Stimulated activated CD4-positive, alpha-beta T cell treated with anti-CD3 and anti-CD28 coated beads, Interleukin-1b, Interleukin-23, amount 100 ng/mL, for 1 hour (primary cell): ENCODE results near the gene ZFPM1.
"Not testable (repeated sequence)": the region's sequence is repeated elsewhere in the genome, so short reads cannot be mapped to it uniquely, and the experiment has no call there.

Experiments
- DNase-seq, 2 donors: peaks; one replicate each; pipeline ENCODE4 v3.0.0-alpha.2; 2020; ENCODE audit warnings: low read depth in 2 of 2

The ZFPM1 gene

DNA sequence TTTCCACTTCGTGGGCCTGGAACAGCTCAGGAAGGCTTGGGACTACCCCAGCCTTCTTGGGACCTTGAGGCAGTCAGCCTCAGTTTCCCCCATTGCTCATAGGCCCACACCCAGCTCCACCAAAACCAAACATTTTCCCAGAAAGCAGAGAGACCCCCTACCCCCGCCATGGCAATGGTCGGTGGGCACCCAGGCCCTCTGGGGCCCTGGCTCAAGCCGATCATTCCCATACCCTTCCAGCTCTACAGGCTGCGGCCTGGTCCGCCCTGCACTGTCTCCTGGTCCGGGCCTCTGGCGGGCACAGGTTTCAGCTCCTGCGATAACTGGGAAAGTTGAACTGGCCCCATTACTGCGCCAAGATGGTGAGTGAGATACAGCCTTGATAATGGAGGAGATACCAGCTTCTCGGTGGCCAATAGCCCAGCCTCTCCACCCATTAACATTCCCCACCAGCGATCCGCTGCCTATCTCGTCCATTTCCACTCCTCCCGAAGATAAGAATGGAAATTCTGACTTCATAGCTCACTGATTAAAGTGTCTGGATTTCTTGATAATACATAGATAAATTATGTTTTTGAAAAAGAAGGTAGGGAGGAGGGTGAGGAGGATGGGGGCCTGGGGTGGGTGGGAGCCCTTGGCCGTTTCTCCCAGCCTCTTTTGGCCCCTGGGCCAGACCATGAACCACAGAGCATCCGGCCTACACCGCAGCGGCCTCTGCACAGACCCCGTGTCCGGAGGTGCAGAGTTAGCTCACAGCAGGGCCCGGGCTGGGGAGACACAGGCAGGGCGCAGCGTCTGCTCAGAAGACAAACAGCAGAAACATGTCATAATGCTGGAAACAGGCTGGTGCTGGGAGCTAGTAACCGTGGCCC is 11.6 kb downstream of the ZFPM1 start:
- no peak for DNase-seq

DNA sequence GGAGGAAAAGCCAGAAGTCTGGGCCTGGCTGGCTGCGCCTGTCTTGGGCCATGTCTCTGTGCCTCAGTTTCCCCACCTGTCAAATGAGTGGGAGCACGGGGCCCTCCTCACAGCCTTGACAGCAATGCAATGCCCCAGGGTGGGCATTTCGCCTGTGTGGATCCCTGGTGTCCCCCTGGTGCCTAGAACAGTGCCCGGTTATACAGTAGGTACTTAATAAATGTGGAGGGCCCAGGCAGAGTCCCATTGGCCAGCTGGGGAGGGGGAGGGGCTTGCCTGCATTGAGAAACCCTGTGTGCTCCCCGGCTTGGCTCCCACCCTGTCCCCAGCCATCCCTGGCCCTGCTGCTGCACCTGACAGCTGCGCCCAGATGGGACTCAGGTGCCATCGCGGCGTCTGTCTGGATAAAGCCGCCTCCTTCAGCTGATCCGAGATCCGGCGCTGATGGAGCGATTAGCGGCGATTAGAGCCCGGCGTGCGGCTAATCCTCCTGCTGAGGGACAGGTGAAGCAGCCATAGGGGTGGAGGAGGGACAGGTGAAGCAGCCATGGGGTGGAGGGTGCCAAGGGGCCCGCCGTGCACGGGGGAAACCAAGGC is 12.4 kb downstream of the ZFPM1 start:
- no peak for DNase-seq

DNA sequence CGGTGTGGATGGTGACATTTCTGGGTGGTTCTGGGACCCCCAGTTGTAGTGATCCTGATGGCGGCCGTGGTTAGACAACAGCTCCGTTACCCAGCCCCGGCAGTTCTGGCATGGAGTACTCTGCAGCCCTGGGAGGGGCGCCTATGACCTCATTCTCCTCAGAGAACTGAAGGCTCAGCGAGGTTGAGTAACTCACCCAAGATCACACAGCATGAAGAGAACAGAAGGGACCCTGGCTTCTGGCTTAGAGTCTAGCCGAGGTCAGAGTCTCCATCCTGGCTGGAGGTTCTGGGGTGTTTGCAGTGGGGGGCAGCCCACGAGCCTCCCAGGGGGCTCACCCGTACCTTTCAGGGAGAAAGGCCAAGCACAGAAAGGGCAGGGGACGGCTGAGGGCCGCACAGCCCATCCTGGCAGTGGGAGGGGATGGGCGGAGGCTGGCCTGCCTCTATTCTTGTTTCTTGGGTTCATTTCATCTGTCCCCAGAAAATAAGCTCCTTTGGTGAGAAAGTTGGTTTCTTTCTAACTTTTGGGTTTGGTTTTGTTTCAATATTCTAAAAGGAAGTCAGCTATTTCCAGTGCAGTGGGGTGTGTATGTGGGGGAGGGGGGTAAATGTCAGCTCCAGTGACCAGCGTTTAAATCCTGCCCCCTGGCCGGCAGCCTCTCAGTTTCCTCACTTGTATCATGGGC is 13.2 kb downstream of the ZFPM1 start:
- DNase-seq = no peak

DNA sequence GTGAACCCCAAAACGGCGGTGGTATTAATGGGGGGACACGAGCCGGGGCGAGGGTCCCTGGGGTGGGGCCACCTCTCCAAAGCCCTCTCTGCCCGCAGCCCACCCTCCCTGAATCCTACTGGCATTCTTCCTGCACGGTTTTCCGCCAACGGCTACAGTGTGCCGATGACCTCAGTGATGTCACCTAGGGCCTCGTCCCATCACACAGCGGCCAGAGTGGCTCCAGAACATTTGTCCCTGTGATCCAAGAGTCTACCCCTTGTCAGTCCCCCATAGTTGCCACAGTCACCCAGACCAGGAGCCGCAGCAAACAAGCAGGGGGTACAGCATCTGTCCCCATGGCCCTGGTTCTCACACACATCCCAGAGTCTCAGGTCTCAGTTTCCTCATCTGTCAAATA is 13.9 kb downstream of the ZFPM1 start:
- DNase-seq = no peak

DNA sequence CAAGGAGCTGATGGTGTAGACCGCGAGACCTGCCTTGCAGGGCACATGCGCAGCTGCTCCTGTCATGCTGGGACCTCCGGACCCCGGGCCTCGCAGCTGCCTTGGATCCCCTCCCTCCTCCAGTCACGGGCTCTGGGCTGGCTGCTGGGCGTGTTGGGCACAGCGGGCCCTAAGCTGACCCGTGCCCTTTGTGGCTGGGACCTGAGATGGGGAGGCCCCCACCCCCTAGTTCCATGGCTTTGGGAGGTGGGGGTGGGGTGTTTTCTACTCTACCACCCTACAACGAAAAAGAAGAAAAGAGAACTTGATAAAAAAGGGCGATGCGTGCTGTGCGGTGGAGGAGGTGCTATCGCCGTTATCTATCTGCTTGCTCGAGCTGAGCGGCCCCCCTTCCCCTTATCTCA is 14.5 kb downstream of the ZFPM1 start:
- no peak for DNase-seq

DNA sequence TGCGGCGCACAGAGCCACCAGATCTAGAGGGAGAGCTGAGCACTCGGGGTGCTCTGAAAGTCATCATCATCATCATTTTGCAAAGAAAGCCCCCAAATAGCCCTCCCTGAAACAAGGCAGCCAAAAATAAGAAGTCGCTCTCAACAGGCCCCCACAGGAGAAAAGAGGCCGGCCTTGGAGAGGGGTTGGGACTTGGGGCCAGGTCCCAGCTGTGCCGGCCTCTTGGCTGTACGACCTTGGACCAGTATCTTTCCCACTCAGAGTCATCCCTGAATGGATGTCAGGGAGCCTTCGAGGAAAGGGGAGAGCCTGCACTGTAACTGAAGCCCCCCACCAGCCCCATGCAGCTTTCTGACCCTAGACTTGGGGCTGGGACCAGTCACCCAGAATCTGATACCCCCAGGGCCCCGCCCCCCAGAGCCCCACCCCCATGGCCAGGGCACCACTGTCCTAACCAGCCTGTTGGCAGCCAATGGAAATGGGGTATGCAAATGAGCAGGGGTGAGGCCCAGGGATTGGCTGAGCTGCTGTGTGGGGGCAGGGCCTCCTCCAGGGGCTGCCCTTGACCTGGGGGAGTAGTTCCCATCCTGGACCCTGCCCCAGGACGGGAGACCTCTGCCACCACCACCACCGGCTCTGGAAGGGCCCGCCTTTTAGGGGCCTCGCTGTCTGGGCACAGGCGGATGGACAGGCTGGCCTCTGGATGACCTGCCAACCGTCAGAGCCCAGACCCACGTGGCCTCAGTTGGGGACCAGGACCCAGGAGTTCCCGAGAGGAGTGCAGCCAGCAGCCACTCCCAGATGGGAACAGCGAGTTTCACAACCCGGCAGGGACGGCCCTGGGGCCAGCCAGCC is 15.4 kb downstream of the ZFPM1 start:
- DNase-seq = no peak

DNA sequence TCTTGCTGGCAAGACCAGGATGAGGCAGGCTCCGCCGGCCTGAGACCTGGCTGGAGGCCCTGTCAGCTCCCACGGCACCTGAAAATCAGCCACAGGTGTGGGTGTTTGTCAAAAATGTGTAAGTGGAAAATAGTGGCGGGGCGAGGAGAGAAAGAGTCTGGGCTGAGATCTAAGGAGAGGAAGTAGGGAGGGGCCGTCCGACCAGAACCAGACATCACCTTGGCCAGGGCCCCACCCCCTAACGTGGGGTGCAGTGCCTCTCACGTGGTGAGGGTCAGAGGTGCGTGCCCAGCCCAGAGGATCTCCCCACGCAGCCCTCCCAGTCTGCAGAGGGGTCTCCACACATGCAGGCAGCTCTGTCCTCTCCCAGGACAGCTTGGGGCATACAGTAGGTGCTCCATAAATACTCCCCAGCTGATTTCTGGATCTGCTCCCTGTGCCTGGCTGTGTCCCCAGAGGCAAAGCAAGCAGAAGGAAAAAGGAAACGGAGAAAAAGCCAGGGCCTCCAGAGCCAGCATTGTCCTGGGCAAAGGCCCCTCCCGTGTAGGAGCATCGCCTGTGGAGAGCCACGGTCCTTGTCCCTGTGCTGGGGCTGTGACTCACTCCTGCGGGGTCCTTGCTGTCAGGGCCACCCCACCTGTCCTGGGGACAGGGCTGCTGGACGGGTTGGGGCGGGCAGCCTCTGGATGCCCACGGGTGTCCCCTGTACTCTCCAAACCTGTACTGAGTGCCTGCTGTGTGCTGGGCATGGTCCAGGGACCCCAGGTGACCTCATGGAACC is 16.7 kb downstream of the ZFPM1 start:
- no peak for DNase-seq

DNA sequence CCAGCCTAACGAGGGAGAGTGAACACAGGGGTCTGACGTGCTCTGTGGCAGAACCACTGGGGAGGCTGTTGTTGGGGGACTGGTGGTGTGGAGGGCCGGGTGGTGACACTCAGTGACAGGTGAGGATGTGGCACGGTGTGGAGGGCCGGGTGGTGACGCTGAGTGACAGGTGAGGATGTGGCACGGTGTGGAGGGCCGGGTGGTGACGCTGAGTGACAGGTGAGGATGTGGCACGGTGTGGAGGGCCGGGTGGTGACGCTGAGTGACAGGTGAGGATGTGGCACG is 17.3 kb downstream of the ZFPM1 start:
- DNase-seq = not testable (repeated sequence)

DNA sequence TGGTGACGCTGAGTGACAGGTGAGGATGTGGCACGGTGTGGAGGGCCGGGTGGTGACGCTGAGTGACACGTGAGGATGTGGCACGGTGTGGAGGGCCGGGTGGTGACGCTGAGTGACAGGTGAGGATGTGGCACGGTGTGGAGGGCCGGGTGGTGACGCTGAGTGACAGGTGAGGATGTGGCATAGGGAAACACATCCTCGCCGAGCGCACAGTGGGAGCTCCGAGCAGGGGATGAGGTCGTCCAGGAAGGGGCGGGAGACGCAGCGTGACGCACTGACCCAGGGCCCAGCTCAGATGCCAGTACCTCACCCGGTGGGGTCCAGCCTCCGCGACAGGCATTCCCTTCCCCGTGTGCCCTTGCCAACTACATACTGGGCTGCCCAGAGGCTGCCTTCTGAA is 17.6 kb downstream of the ZFPM1 start:
- not testable (repeated sequence) for DNase-seq

DNA sequence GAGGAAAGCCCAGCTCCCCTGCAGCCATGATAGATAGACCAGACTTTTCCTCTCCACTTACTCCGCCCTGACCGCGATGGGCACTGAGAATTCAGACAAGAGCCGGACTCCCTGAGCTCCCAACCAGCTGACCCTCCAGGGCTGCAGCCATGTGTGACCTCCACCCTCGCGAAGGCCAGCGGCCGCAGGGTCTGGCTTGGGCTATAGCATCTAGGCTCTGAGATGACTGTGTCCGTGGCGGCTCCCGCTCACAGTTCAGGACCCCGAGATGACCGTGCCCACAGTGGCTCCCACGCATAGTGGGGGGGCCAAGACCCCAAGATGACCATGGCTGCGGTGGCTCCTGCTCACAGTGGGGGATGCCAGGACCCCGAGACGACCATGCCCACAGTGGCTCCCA is 18.0 kb downstream of the ZFPM1 start:
- DNase-seq = no peak

DNA sequence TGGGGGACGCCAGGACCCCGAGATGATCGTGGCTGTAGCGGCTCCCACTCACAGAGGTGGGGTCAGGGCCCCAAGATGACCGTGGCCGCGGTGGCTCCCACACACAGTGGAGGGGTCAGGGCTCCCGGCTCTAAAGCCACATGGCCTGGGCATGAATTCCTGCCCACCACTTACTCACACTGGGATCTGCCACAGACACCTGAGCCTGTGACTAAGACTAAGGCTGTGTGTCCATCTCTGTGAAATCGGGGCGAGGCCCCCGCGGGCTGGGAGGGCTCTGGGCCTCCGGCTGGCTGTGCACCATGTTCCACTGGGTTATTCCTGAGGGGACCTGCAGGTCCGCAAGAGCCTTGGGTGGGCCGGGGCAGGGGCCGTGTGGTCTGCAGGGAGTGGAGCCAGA is 18.5 kb downstream of the ZFPM1 start:
- DNase-seq = no peak

DNA sequence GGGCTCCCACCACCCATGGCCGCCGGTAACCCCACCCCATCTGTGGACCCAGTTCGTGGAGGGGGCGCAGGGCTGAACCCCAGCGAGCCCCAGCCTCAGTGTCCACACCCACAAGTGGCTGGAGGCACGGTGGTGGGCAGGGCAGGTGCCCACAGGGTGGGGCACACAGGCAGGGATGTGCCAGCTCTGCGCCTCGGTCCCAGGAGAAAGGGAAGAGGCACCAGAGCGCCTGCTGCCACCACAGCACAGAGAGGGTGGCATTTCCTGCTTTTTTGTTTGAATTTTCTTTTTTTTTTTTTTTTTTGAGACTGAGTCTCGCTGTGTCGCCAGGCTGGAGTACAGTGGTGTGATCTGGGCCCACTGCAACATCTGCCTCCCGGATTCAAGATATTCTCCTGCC is 19.0 kb downstream of the ZFPM1 start:
- no peak for DNase-seq

DNA sequence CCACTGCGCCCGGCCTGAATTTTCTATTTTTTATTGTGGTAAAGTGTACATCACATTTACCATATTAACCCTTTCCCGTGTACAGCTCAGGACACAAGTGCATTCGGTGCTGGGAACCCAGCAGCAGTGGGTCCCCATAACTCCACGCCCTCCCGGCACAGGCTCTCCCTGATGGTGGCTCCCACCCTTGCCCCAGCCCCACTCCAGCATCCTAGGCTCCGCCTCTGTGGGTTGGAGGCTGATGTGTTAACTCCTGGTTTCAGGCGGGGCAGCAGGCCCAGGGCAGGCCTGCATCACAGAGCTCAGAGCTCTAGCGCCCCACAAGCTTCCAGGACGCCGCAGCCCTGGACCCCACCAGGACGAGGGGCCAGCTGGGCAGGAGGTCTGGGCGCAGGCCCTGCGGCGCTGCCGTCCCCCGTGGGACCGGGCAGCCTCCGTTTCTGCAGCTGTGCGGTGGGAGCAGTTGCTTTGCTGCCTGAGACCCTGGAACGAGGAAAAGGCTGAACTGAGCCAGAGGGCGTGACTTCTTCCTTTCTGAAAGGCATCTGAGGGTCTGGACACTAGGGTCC is 19.6 kb downstream of the ZFPM1 start:
- no peak for DNase-seq

DNA sequence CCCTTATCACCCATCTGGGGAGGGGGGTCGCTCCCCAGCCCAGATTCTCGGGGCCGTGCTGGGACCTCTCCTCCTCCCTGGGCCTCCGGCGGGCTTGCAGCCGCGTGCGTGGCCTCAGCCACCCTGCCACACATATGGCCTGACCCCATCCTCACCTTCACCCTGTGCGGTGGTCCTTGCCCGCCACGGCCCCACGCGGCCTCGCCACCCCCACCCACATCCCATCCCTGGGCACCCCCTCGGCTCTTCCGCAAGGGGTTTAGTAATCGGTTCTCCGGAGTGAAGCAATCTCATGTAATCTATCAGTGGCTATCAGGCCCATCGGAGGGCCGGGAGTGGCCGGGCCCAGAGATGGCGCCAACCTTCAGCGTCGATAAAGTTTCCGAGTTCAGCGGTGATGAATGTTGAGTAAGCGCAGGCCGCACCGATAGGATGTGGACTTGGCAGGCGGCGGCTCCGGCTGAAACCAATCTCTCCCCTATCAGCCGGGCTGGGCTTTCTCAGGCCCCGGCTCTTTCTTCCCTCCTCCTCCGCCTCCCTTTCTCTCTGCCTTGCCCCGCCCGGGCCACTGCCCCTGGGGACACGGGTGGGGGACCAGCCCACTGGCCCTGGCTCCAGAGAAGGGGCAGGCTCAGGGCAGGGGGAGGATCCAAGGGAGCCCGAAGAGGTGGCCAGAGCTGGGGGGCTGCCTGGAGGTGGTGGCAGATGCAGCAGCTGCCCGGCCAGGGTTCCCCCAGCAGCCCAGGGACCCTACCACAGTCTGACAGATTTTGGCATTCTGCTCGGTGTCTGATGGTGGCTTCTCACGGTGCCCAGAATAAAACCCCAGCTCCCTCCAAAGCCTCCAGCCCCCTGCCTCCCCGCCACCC is 20.8 kb downstream of the ZFPM1 start:
- DNase-seq = no peak

DNA sequence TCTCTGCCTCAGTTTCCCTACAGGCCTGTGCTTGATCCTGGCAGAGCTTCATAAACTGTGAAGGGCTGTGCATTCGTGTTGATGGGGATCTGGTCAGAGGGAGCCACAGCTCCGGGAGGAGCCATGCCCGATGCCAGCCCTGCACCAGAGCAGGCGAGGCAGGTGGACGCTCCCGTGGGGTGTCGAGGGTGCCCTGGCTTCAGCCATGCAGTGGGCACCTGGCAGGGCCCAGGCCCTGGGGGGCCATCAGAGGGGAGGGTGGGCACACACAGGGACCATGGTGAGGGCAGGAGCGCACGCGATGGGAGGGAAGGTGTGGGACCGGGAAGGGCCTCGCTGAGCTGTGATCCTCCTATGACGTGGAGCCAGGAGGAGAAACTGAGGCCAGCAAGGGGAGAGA is 22.0 kb downstream of the ZFPM1 start:
- DNase-seq = no peak

DNA sequence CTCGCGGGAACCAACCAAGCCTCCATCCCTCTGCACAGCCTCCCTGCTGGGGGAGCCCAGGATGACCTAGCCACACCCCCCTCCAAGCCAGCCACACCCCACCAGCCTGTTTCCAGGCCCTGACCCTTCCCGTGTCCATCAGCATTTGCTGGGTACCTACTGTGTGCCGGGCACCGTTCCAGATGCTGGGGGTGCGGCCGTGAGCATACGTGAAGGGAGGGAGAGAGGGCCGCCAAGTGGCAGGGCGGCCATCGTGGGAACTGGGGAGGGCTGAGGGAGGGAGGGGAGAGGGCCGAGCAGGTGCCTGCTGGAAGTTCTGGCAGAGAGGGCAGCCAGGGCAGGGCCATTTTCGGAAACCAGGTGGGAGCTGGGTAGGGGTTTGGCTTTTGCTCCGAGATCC is 23.1 kb downstream of the ZFPM1 start:
- no peak for DNase-seq

DNA sequence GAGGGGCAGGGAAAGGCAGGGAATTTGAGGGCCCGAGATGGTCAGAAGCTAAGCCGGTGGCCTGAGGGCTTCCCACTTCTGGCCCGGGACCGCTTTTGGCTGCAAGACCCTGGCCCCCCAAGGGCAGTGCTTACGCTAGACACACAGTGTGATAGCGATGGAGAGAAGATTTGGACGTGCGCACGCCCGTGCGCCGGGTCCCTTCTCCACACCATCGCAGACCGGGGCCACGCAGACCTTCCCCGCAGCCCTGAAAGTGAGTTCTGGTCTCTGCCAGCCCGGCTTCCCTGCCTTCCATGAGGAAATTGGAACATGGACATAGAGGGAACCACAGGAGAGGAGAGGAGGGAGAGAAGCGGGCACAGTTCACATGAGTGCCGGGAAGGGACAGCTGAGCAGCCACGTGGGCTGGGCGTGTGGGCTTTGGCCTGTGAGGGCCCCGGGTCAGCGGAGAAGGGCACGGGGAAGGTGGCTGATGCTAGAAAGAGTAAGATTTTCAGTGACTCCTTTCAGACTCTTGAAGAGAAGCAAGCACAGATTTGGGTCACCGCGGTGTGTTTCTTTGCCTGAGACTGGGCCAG is 23.8 kb downstream of the ZFPM1 start:
- DNase-seq = no peak

DNA sequence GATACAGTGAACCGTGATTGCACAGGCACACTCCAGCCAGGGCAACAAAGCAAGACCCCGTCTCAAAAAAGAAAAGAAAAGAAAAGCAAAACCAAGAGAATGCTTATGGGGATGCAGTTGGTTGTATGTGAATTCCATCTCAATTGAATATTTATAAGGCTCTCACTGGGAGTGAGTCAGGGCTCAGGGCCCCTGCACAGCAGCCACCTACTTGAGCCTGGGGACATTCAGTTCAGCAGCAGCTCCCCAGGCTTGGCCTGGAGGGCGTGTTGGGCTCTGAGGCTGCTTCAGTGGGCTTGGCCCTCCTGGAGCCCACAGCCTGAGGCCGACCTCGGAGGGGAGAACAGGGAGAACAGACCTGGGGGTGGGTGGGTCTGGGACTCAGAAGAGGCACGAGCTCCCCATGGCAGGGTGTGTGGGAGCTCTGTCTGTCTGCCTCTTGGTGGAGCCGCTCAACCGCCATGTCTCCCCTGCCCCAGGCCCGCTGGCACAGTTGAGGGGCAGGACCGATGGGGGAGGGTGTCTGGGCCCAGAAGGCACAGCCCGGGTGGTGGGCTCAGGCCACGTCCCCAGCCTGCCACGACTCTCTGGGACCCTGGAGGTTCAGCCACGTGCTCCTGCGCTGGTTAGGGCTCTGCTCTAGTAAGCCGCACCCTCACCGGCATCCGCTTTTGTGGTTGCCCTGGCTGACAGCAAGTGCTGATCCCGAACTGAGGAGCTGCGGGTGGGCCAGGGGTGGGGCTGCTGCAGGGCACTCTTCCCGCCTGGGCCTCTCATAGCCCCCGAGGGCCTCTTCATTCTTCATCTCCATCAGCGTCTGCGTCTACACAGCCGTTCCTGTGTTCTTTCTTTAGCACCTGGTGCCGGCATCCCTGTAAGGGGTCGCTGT is 24.8 kb downstream of the ZFPM1 start:
- no peak for DNase-seq
